K562 (cell line): ENCODE results near the gene AK5. TPM values are rescaled to one million over a fixed set of nuclear protein-coding genes. Genes with fewer than 3 reads are reported as not detected.

Source experiments
- ATAC-seq: fragments of 200-7000 bp; cut with Tn5 transposase; 3 replicates; pipeline ENCODE4 v1.9.1; 2020; ENCODE audit warnings: moderate library complexity
- BruUV-seq: library from RNA; stranded (reverse); fragments of 400-500 nt; replicated peaks from 2 replicates; lab custom pipeline; 2021; lab: Mats Ljungman, UMichigan
- CTCF ChIA-PET: fragments of 300-600 bp; formaldehyde crosslinking; extraction: SDS; loops from one replicate; lab custom pipeline; 2021; ENCODE audit warnings: low intra/inter-chr PET ratio; lab: Yijun Ruan, JAX
- POLR2A ChIA-PET: fragments of 300-600, 350-650 bp; sonication (Branson Sonifier 250); formaldehyde crosslinking; extraction: SDS; loops from one replicate; lab custom pipeline; 2021; ENCODE audit warnings: antibody characterized with exemption, inconsistent platforms; lab: Yijun Ruan, JAX
- DNase-seq, 4 experiments: peaks; one replicate each; pipeline versions ENCODE4 v3.0.0 to v3.0.0-alpha.2; 2011 to 2018; ENCODE audit warnings: low spot score in 3 of 4, mixed read lengths in 3 of 4; ENCODE audit errors: extremely low read depth in 1 of 4
- FAIRE-seq: peaks from 2 replicates; lab custom pipeline; 2011; peaks lifted over from hg19 to GRCh38; lab: Jason Lieb, UNC
- H2AFZ ChIP-seq: 2 replicates; pipeline ENCODE4 v1.6.0; 2011; ENCODE audit warnings: low read depth, low read length, control low read depth, inconsistent platforms
- H3K27ac ChIP-seq: fragments of 200-600 bp; 3 replicates; pipeline ENCODE4 v1.8.0; 2011; ENCODE audit warnings: low read depth, mild to moderate bottlenecking, control low read depth, inconsistent platforms, low read length, moderate library complexity, mixed read lengths; ENCODE audit errors: extremely low read depth
- H3K27me3 ChIP-seq, 2 experiments: fragments of 300-600 bp in 1 of 2; 2 replicates in 1 of 2; 3 replicates in 1 of 2; pipeline versions ENCODE4 v1.6.0 to v1.8.0; 2011; ENCODE audit warnings: inconsistent platforms in 2 of 2, low read length in 2 of 2, mild to moderate bottlenecking in 1 of 2, mixed read lengths in 1 of 2, moderate library complexity in 1 of 2; ENCODE audit not compliant: control insufficient read depth in 2 of 2, insufficient read depth in 2 of 2
- H3K36me3 ChIP-seq: fragments of 300-600 bp; 3 replicates; pipeline ENCODE4 v1.8.0; 2011; ENCODE audit warnings: mild to moderate bottlenecking, low read length, inconsistent platforms; ENCODE audit not compliant: control insufficient read depth, insufficient read depth
- H3K4me1 ChIP-seq, 2 experiments: fragments of 200-600 bp in 1 of 2; replicated peaks in 1 of 2; 2 replicates in 1 of 2; 3 replicates in 1 of 2; pipeline versions ENCODE4 v1.5.1 to v1.8.0; 2011; ENCODE audit warnings: inconsistent platforms in 2 of 2, low read length in 2 of 2, mild to moderate bottlenecking in 1 of 2, mixed read lengths in 1 of 2, moderate library complexity in 1 of 2; ENCODE audit not compliant: control insufficient read depth in 2 of 2, insufficient read depth in 2 of 2
- H3K4me2 ChIP-seq: 2 replicates; pipeline ENCODE4 v1.6.1; 2011; ENCODE audit warnings: low read length, control low read depth, inconsistent platforms, mixed read lengths; ENCODE audit not compliant: insufficient read depth
- H3K4me3 ChIP-seq: fragments of 200-600 bp; sonication (generic), shearing (Covaris generic); 2 replicates; pipeline ENCODE4 v1.5.1; 2016; ENCODE audit warnings: control low read depth, inconsistent platforms
- H3K79me2 ChIP-seq: fragments of 200-600 bp; 3 replicates; pipeline ENCODE4 v1.8.0; 2011; ENCODE audit warnings: low read length, inconsistent platforms; ENCODE audit not compliant: control insufficient read depth, insufficient read depth
- H3K9ac ChIP-seq, 2 experiments: 2 replicates each; pipeline versions ENCODE4 v1.6.0 to v1.6.1; 2011; ENCODE audit warnings: low read depth in 2 of 2, low read length in 2 of 2, control low read depth in 1 of 2, inconsistent platforms in 1 of 2, mild to moderate bottlenecking in 1 of 2, mixed read lengths in 1 of 2; ENCODE audit not compliant: insufficient read depth in 1 of 2
- H3K9me1 ChIP-seq: one replicate; pipeline ENCODE4 v1.6.0; 2011; ENCODE audit warnings: inconsistent platforms, mild to moderate bottlenecking, low read length, moderate library complexity; ENCODE audit not compliant: control insufficient read depth, insufficient read depth
- H3K9me3 ChIP-seq: replicated peaks from 2 replicates; pipeline ENCODE4 v1.5.1; 2011; ENCODE audit warnings: low read depth, low read length, inconsistent platforms; ENCODE audit not compliant: control insufficient read depth, insufficient read depth
- H4K20me1 ChIP-seq: replicated peaks from 2 replicates; pipeline ENCODE4 v1.6.1; 2011; ENCODE audit warnings: low read length, inconsistent platforms, mixed read lengths; ENCODE audit not compliant: control insufficient read depth, insufficient read depth
- ARID1B ChIP-seq: fragments of 450-650 bp; IDR thresholded peaks from 2 replicates; pipeline ENCODE4 v1.6.1; 2016; ENCODE audit warnings: antibody characterized with exemption, mild to moderate bottlenecking, inconsistent platforms
- CBFA2T2 ChIP-seq: fragments of 450-650 bp; conservative IDR thresholded peaks from 2 replicates; pipeline ENCODE4 v1.6.1; 2017; ENCODE audit warnings: mild to moderate bottlenecking
- CBX3 ChIP-seq, 2 experiments: IDR thresholded peaks; 1 replicate in 1 of 2; 2 replicates in 1 of 2; pipeline ENCODE4 v1.6.1; 2012; ENCODE audit warnings: inconsistent platforms in 2 of 2, low read length in 2 of 2, borderline replicate concordance in 1 of 2, control low read depth in 1 of 2
- FOSL1 ChIP-seq: fragments of 200-800 bp; sonication (Bioruptor generic); conservative IDR thresholded peaks from 2 replicates; pipeline ENCODE4 v1.6.1; 2016; ENCODE audit warnings: missing genetic modification characterization, missing compliant biosample characterization
- HNRNPL ChIP-seq: fragments of 200-400 bp; formaldehyde crosslinking; IDR thresholded peaks from 2 replicates; pipeline ENCODE4 v1.6.1; 2017; ENCODE audit warnings: low read depth, mild to moderate bottlenecking, low read length
- KLF1 ChIP-seq: fragments of 450-650 bp; IDR thresholded peaks from 2 replicates; pipeline ENCODE4 v1.6.1; 2016; ENCODE audit warnings: missing genetic modification characterization, missing compliant biosample characterization
- PHB2 ChIP-seq: fragments of 450-650 bp; IDR thresholded peaks from 2 replicates; pipeline ENCODE4 v1.6.1; 2017; ENCODE audit warnings: low read depth
- PTBP1 ChIP-seq: fragments of 200-400 bp; formaldehyde crosslinking; IDR thresholded peaks from 2 replicates; pipeline ENCODE4 v1.6.1; 2017; ENCODE audit warnings: low read depth, low read length
- SMAD4 ChIP-seq: fragments of 250-450 bp; sonication (Bioruptor Pico); conservative IDR thresholded peaks from 2 replicates; pipeline ENCODE4 v1.8.0; 2021; ENCODE audit warnings: inconsistent platforms, mild to moderate bottlenecking, moderate library complexity
- SMARCB1 ChIP-seq: IDR thresholded peaks from 2 replicates; pipeline ENCODE4 v1.6.1; 2011; ENCODE audit warnings: improper control_type of control experiment, low read depth; ENCODE audit not compliant: insufficient read length
- SOX6 ChIP-seq: fragments of 450-650 bp; IDR thresholded peaks from 2 replicates; pipeline ENCODE4 v1.6.1; 2014; ENCODE audit warnings: mild to moderate bottlenecking
- SRSF1 ChIP-seq: fragments of 200-400 bp; formaldehyde crosslinking; IDR thresholded peaks from 2 replicates; pipeline ENCODE4 v1.6.1; 2017; ENCODE audit warnings: mild to moderate bottlenecking, low read depth, low read length, moderate library complexity
- ZNF561 ChIP-seq: fragments of 450-650 bp; formaldehyde crosslinking; conservative IDR thresholded peaks from 2 replicates; pipeline ENCODE4 v1.4.0; 2020; ENCODE audit warnings: mild to moderate bottlenecking, moderate library complexity
- WGBS: fragments of 100-300 bp; shearing (Covaris generic); methylation state at CpG from one replicate; pipeline ENCODE4 v1.1.6; 2016; ENCODE audit warnings: low coverage, mixed read lengths; ENCODE audit not compliant: insufficient coverage; ENCODE audit errors: missing lambda C conversion rate; 5-methylcytosine and 5-hydroxymethylcytosine counted together
- in situ Hi-C: fragments of 300-500 bp; cut with MboI; formaldehyde crosslinking; loops from 4 replicates; pipeline ENCODE4 v1.15.0; 2018; ENCODE audit warnings: inconsistent platforms, mixed read lengths
- intact Hi-C: fragments of 100-400 bp; cut with micrococcal nuclease; formaldehyde crosslinking; loops from 2 replicates; pipeline ENCODE4 v1.14.2; 2022
- polyA plus RNA-seq, 8 experiments: library from polyadenylated mRNA; depleted of rRNA in 4 of 8; stranded (reverse) in 5 of 8; unstranded in 3 of 8; fragments of >200 nt; fragmentation: Nextera tagmentation in 2 of 8; fragmentation: Illumina TruSeq in 1 of 8; extraction: Ambion mirVana in 2 of 8; extraction: Trizol in 1 of 8; gene quantifications; 2 replicates each; pipeline versions ENCODE4 v1.2.1 to v1.2.3, GENCODE V29; 2011 to 2014; ENCODE audit warnings: inconsistent platforms in 1 of 8, missing spikeins in 1 of 8
- total RNA-seq, 7 experiments: library from RNA; depleted of rRNA in 6 of 7; stranded (reverse); fragments of >200 nt in 6 of 7; fragmentation: Illumina TruSeq in 2 of 7; extraction: Trizol in 2 of 7; gene quantifications; 2 replicates each; pipeline versions ENCODE4 v1.2.1 to v1.2.3, GENCODE V29; 2011 to 2021; ENCODE audit warnings: low replicate concordance in 1 of 7
- TF ChIP-seq, protein P1 (sequence below): fragments of 250-450 bp; sonication (Bioruptor Pico); IDR thresholded peaks from 2 replicates; pipeline ENCODE4 v1.5.0; 2021; ENCODE audit warnings: mild to moderate bottlenecking, borderline replicate concordance

The AK5 gene
- total and polyA plus RNA-seq, 9 of the 15 experiments (the other 6 are each of a cell fraction or from before 2014, with no cell fraction given), result 0.06 TPM; not detected in 8

GRCh38 chr1:77349275-77349674 lies 67.5 kb downstream of the AK5 start (continued):
- TF ChIP-seq ZNF561 (CRISPR knock-in tag), result no peak
- TF ChIP-seq, protein P1, sequence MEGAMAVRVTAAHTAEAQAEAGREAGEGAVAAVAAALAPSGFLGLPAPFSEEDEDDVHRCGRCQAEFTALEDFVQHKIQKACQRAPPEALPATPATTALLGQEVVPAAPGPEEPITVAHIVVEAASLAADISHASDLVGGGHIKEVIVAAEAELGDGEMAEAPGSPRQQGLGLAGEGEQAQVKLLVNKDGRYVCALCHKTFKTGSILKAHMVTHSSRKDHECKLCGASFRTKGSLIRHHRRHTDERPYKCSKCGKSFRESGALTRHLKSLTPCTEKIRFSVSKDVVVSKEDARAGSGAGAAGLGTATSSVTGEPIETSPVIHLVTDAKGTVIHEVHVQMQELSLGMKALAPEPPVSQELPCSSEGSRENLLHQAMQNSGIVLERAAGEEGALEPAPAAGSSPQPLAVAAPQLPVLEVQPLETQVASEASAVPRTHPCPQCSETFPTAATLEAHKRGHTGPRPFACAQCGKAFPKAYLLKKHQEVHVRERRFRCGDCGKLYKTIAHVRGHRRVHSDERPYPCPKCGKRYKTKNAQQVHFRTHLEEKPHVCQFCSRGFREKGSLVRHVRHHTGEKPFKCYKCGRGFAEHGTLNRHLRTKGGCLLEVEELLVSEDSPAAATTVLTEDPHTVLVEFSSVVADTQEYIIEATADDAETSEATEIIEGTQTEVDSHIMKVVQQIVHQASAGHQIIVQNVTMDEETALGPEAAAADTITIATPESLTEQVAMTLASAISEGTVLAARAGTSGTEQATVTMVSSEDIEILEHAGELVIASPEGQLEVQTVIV (CRISPR knock-in tag), result no peak
- no peak for TF ChIP-seq PHB2
- no peak for TF ChIP-seq HNRNPL
- no peak for TF ChIP-seq CBX3 (IDR thresholded peaks at IDR 0.05; ENCODE audit: borderline replicate concordance in 1 of 2, low read length in 2 of 2)
- TF ChIP-seq, all 486 proteins: peak for 0

DNA sequence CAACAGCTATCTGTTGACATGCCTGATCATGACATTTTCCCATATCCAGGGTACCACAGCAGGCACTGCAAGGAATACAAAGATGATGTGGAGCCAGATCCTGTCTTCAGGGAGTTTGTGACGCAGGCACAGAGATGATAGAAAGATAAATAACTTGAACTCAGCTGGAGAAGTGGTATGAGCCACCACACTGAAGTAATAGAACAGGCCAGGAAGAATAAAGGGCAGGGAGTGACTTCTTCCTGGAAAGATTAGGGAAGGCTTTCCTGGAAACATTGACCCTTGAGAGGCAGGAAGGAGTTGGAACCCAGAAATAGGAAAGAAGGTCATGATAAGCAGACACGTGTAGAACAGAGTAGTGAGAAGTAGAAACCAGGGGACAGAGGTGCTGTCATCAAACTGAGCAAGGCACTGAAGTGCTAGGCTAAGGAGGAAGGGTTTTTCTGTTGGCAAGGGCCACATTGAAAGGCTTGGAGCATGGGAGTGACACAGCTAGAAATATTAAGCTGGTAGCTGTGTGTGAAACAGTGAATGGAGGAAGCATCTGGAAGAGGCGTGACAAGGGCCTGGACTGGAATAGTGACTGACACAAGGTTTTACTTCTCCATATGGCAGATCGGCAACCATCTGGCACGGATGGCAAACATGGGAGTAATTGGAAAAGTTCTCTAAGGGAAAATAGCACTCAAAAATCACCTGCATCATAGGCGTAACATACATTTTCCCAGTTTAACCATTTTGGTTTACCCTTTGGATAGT lies 68.4 kb downstream of the AK5 start:
- Histone ChIP-seq H3K27me3 (no peaks in the 10 kb centered on the region), H3K27ac (peak overlapping the region; percentile 42; the same call in 2 of the 3 replicates), H4K20me1 (no peaks in the 10 kb centered on the region), H3K79me2 (no peaks in the 10 kb centered on the region), H3K4me3 (no peak overlapping the region), H3K9me1 (no peaks in the 10 kb centered on the region), H3K9ac (peak overlapping the region in 1 of 2 experiments; percentile 34; a peak in 1 of 4 replicates), H2AFZ (peak overlapping the region; percentile 60), H3K4me2 (peak overlapping the region; percentile 21), H3K36me3 (no peaks in the 10 kb centered on the region), H3K9me3 (no peaks in the 10 kb centered on the region), H3K4me1 (peaks cover 0 to 15% of the 10 kb centered on the region in 2 experiments; a peak in 2 of 5 replicates)
- ATAC-seq, result peak; percentile 52
- no TSS peak for BruUV-seq
- FAIRE-seq, result peak; percentile 71
- DNase-seq, result peak in 2 of 4 experiments; percentile 40 to 66
- POLR2A ChIA-PET, result no interaction called here
- CTCF ChIA-PET, result no interaction called here
- 26% methylated on average over 6 of the region's 6 CpGs for WGBS
- in situ Hi-C loops (no loop called here), intact Hi-C loops (no loop called here)
- no peak for TF ChIP-seq KLF1 (tag)
- no peak for TF ChIP-seq SRSF1
- TF ChIP-seq SMARCB1, result no peak
- 0 out of 2 replicates have a peak, but pooled peaks have one; percentile 8 for TF ChIP-seq CBFA2T2
- peak; percentile 49; the same call in 1 of the 2 replicates for TF ChIP-seq ARID1B
- TF ChIP-seq FOSL1 (tag), result peak; percentile 21; the same call in 1 of the 2 replicates
- no peak for TF ChIP-seq PTBP1
- TF ChIP-seq SOX6, result 0 out of 2 replicates have a peak, but pooled peaks have one; percentile 24
- 0 out of 2 replicates have a peak, but pooled peaks have one; percentile 32 for TF ChIP-seq SMAD4 (CRISPR knock-in tag)
